GM18861 (cell line): ENCODE results near the gene ROBO4.
A peak's percentile ranks its signal among the peaks of the same experiment; 100 is the strongest.

Experiments used
- ATAC-seq: cut with Tn5 transposase; IDR thresholded peaks from one replicate; pipeline ENCODE4 v1.9.1; 2021; ENCODE audit not compliant: unreplicated experiment

Gene ROBO4

DNA sequence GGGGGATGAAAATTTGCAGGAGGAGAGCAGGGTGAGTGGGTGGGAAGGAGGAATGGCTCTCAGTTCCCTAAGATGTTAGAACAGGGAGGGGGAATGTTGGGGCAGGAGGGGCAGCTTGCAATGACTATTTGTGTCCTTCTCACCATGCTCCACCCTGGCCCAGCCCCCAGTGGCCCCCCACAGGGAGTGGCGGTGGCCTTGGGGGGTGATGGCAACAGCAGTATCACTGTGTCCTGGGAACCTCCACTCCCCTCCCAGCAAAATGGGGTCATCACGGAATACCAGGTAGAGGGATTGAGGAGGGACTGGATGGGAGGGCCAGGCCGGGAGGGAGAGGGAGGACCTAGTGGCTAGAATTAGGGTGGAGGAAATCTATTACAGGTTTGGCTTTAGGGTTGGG is 22.3 kb downstream of the ROBO4 start:
- ATAC-seq, result no peak

DNA sequence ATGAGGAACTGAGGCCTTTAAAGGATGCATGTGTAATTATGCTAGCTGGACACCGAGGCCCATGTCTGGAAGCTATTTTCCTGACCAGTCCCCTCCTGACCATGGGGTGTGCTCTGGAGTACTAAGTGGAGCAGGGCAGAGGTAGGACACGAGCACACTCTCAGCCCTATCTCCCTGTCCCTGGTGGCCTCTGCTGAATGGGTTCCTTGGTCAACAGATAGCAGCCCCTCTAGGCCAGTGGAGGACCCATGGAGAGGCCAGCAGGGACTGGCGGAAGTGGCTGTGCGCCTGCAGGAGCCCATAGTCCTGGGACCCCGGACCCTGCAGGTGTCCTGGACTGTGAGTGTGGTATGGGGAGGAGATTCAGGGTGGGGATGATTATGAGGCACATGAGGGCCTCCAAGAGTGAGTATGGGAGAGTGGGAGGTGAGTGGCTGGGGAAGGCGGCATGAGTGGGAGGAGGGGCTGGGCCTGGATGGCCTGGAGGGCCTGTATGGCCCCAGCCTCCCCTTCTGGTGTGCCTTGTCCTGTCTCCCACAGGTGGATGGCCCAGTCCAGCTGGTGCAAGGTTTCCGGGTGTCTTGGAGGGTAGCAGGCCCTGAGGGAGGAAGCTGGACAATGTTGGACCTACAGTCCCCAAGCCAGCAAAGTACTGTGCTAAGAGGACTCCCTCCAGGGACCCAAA is 23.0 kb downstream of the ROBO4 start:
- no peak for ATAC-seq

GRCh38 chr11:124873951-124874350 is 23.7 kb downstream of the ROBO4 start:
- no peak for ATAC-seq

GRCh38 chr11:124872741-124873140 is 24.9 kb downstream of the ROBO4 start:
- ATAC-seq, result no peak

DNA sequence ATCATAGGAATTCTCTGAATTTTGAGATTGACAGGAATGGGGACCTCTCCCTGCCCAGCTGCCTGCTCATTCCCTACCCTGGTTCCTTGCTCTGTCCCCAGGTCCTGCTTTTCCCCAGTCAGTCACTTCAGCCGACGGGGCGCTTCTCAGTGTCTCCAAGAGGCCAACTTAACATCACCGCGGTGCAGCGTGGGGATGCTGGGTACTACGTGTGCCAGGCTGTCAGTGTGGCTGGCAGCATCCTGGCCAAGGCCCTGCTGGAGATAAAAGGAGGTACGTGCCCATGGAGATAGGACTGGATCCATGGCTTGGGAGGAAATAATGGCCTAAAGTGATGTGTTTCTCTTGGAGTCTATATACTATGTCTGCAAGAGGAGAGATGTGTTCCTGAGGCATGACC is 25.4 kb downstream of the ROBO4 start:
- ATAC-seq, result no peak

DNA sequence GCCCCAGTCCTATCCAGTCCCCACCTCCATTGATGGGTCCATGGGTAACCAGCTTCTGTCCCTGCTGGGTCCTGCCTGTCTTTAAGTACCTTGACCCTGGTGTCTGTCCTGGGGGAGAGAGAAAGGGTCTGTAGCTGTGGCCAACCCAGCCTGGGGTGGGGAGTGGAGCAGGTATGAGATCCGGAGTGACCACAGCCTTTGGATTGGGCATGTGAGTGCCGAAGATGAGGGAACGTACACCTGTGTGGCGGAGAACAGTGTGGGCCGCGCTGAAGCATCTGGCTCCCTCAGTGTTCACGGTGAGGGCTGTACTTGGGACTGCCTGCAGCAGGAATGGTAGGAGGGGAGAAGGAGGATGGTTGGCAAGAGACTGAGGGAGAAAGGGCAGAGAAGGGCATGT is 27.2 kb downstream of the ROBO4 start:
- ATAC-seq, result no peak

DNA sequence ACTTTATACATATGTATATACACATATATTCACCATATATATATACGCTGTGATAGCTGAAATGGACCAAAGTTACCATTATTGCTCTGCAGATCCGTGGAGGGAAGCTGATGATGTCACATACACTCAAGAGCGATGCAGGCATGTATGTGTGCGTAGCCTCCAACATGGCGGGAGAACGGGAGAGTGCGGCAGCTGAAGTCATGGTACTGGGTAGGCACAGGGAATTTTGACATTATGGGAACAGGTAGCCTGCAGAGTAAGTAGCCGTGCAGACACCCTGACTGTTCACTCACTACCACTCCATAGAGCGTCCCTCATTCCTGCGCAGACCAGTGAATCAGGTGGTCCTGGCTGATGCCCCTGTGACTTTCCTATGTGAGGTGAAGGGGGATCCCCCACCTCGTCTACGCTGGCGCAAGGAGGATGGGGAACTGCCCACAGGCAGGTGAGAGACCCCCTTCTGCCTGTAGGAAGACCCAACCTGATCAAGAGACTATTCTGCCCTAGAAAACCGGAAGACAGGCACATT is 27.7 kb downstream of the ROBO4 start:
- no peak for ATAC-seq

DNA sequence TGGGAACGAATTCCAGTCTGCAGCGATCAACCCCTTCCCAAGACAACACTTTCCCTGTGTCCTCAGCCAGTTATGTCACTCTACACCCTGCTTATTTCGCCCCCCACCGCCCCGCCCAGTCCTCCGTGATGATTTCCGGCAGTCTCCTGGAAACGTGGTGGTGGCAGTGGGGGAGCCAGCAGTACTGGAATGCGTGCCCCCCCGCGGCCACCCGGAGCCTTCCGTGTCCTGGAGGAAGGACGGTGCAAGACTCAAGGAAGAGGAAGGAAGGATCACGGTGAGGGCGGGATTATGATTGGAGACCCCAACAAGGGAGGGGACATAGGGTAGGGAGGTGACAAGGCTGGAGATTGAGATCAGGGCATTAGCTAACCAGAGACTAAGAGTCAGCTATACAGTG is 28.3 kb downstream of the ROBO4 start:
- ATAC-seq, result no peak

- no peak for ATAC-seq
These were observed 29.1 kb downstream of the ROBO4 start for GRCh38 chr11:124868331-124869274.

DNA sequence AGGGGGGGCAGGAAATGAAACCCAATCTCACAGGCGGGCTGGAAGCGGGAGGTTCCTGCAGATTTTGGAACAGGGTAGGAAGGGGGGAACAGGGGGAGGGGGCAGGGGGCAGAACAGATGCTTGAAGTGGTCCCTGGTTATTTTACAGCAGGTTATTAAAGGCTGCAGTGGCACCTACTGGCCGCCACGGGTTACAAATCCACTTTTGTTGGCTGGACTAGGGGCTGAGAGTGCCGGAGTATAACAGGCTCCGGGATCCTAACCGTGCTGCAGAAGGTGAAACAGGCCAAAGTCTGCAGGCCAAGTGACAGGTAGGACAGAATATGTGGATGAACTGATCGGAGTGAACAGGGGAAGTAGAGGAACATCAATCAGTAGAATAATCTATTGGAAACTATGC is 30.0 kb downstream of the ROBO4 start:
- ATAC-seq, result no peak

GRCh38 chr11:124865902-124866851 is 31.5 kb downstream of the ROBO4 start:
- peak; percentile 45 for ATAC-seq

DNA sequence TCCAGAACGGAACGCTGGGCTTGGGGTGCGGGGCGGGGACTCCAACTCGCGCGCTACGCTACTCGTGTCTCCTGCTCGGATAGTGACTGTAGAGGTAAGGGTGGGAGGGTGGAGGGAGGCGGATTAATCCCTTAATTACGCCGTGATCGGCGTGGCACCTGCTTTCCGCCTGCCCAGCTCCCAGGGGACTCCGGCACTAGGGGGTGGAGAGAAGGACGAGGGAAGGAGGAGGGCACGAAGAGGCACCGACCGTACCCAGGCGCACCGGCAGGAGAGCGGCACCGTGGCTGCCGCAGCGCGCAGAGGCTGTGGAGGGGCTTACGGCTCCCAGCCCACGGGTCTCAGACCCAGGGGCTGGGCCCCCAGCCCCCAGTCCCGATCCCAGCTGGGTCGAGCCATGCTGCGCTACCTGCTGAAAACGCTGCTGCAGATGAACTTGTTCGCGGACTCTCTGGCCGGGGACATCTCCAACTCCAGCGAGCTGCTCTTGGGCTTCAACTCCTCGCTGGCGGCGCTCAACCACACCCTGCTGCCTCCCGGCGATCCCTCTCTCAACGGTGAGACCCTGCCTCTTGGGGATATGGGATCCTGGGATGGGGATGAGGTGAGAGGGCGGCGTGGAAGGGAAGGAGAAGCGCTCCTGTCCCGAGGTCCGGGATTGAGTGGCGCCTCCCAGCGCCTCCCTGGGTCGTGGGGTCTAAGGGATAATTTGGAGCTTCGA is 32.3 kb downstream of the ROBO4 start, which contains the start of gene ROBO3:
Gene ROBO3, plus strand, starts transcription at position 252 of the 721 bp plus-strand sequence. Its CDS starts 146 bp downstream, at position 398.
- no peak for ATAC-seq

GRCh38 chr11:124864892-124865180 is 32.8 kb downstream of the ROBO4 start:
- ATAC-seq, result no peak

- no peak for ATAC-seq
These were observed 33.3 kb downstream of the ROBO4 start for GRCh38 chr11:124864176-124864891.

- ATAC-seq, result no peak
These were observed 33.9 kb downstream of the ROBO4 start for GRCh38 chr11:124863826-124864165.

- ATAC-seq, result no peak
These were observed 34.4 kb downstream of the ROBO4 start for GRCh38 chr11:124863137-124863825.

DNA sequence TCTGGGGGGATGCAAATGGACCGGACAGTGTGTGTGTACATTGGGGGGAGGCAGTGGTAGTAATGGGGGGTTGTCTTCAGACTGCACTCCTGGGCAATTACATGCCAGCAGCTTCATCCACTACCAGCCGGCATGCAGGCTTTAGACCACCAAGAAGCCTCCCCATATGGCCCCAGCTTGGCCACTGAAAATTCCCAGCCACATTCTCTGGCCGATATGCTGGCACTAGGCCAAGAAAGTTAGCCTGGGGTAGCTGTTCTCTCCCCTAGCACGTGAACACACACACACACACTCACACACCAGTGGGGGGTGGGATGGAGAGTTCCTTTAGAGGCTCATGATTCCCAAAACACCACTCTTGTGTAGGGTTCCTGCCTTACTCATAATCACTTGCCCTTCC is 36.0 kb downstream of the ROBO4 start:
- no peak for ATAC-seq

GRCh38 chr11:124859171-124859570 is 38.5 kb downstream of the ROBO4 start:
- ATAC-seq, result no peak

DNA sequence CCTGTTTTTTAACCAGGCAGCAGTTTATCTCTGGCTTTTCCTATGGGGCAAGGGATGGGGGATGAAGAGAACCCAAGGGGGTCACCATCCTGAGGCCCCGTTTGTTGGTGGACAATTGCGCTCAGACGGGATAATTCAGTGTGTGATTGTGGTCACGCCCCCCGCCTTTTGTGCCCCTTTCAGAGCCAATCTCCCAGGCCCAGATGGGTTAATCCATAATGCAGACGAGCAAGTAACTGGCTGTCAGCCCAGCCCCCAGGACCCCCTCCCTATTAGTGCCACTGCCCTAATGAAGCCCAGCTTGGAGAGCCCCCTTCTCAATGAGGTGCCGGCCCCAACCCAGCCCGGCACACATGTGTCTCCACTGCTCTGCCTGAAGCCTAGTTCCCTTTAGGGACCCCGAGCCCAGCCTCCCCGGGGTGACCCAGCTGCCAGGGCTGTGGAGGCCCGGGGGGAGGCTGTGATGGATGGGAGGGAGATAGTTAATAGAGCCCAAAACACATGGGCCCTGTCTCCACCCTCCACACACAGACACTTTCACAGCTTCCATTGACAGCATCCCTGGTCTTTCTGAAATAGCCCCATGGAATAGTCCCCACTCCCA is 51.5 kb downstream of the ROBO4 start:
- no peak for ATAC-seq
